Caco-2 (cell line): ENCODE measurements around the gene ZAR1. TPM values are rescaled to one million over a fixed set of nuclear protein-coding genes. Genes with fewer than 3 reads are reported as not detected.

ENCODE experiments used
- BruUV-seq: library from RNA; stranded (reverse); fragments of 400-500 nt; replicated peaks from 2 replicates; lab custom pipeline; 2021; lab: Mats Ljungman, UMichigan
- CTCF ChIA-PET: fragments of 300-600 bp; sonication (Branson Sonifier 250); formaldehyde crosslinking; loops from one replicate; lab custom pipeline; 2022; ENCODE audit warnings: antibody characterized with exemption; lab: Charles Lee
- POLR2A ChIA-PET: fragments of 300-600 bp; sonication (Branson Sonifier 250); formaldehyde crosslinking; loops from one replicate; lab custom pipeline; 2022; ENCODE audit warnings: antibody characterized with exemption; lab: Charles Lee
- DNase-seq, 2 experiments: peaks; one replicate each; pipeline versions ENCODE4 v3.0.0 to v3.0.0-alpha.2; 2020 to 2022
- H3K27me3 ChIP-seq: replicated peaks from 2 replicates; pipeline ENCODE4 v1.6.0; 2011; ENCODE audit warnings: low read length; ENCODE audit not compliant: control insufficient read depth, insufficient read depth
- H3K36me3 ChIP-seq: 2 replicates; pipeline ENCODE4 v1.5.1; 2011; ENCODE audit warnings: low read length; ENCODE audit not compliant: control insufficient read depth, insufficient read depth
- H3K4me1 ChIP-seq: fragments of 250-450 bp; sonication (Bioruptor Pico); 2 replicates; pipeline ENCODE4 v1.5.1; 2020; ENCODE audit warnings: mild to moderate bottlenecking
- H3K4me3 ChIP-seq: 2 replicates; pipeline ENCODE4 v1.5.1; 2011; ENCODE audit warnings: low read depth, mild to moderate bottlenecking, control low read depth, low read length
- H3K9me3 ChIP-seq: fragments of 250-450 bp; sonication (Bioruptor Pico); 2 replicates; pipeline ENCODE4 v1.5.1; 2020; ENCODE audit warnings: mild to moderate bottlenecking, moderate library complexity
- H3K27ac Mint-ChIP-seq: one replicate; pipeline ENCODE4 v1.8.0; 2022; ENCODE audit warnings: mixed read lengths; ENCODE audit not compliant: unreplicated experiment
- H3K27me3 Mint-ChIP-seq: one replicate; pipeline ENCODE4 v1.8.0; 2022; ENCODE audit warnings: mixed read lengths; ENCODE audit not compliant: insufficient read depth, unreplicated experiment
- H3K36me3 Mint-ChIP-seq: one replicate; pipeline ENCODE4 v1.8.0; 2022; ENCODE audit warnings: mild to moderate bottlenecking, mixed read lengths; ENCODE audit not compliant: insufficient read depth, unreplicated experiment
- H3K4me1 Mint-ChIP-seq: one replicate; pipeline ENCODE4 v1.8.0; 2022; ENCODE audit warnings: low read depth, mixed read lengths; ENCODE audit not compliant: unreplicated experiment
- H3K4me3 Mint-ChIP-seq: one replicate; pipeline ENCODE4 v1.8.0; 2022; ENCODE audit warnings: mild to moderate bottlenecking, moderate library complexity, mixed read lengths; ENCODE audit not compliant: unreplicated experiment
- H3K9me3 Mint-ChIP-seq: one replicate; pipeline ENCODE4 v1.8.0; 2022; ENCODE audit warnings: mixed read lengths; ENCODE audit not compliant: unreplicated experiment
- intact Hi-C: fragments of 100-400 bp; cut with micrococcal nuclease; formaldehyde crosslinking; loops from one replicate; pipeline ENCODE4 v1.10.0; 2022; ENCODE audit not compliant: unreplicated experiment
- total RNA-seq: library from RNA; stranded (reverse); gene quantifications from 2 replicates; pipeline ENCODE4 v1.2.3, GENCODE V29; 2022
- TF ChIP-seq, protein P1 (sequence below), 2 experiments: fragments of 200-600 bp in 1 of 2; IDR thresholded peaks; 1 replicate in 1 of 2; 2 replicates in 1 of 2; pipeline versions ENCODE4 v1.5.1 to v1.8.0; 2011 to 2022; ENCODE audit warnings: antibody characterized with exemption in 1 of 2, control low read depth in 1 of 2, inconsistent platforms in 1 of 2, low read depth in 1 of 2, low read length in 1 of 2, mild to moderate bottlenecking in 1 of 2, moderate library complexity in 1 of 2; ENCODE audit not compliant: insufficient read depth in 1 of 2, severe bottlenecking in 1 of 2, unreplicated experiment in 1 of 2

Gene ZAR1
- total RNA-seq, 1 experiment from 2014 or later, result not detected

- no peak overlapping the region for H3K27ac Mint-ChIP-seq
- H3K27me3 Mint-ChIP-seq, result no peaks in the 10 kb centered on the region
- Histone ChIP-seq H3K27me3 (no peaks in the 10 kb centered on the region), H3K9me3 (no peaks in the 10 kb centered on the region), H3K4me1 (no peaks in the 10 kb centered on the region), H3K4me3 (no peak overlapping the region; the same call in 1 of the 2 replicates), H3K36me3 (no peaks in the 10 kb centered on the region)
- no TSS peak for BruUV-seq
- TF ChIP-seq, protein P1, sequence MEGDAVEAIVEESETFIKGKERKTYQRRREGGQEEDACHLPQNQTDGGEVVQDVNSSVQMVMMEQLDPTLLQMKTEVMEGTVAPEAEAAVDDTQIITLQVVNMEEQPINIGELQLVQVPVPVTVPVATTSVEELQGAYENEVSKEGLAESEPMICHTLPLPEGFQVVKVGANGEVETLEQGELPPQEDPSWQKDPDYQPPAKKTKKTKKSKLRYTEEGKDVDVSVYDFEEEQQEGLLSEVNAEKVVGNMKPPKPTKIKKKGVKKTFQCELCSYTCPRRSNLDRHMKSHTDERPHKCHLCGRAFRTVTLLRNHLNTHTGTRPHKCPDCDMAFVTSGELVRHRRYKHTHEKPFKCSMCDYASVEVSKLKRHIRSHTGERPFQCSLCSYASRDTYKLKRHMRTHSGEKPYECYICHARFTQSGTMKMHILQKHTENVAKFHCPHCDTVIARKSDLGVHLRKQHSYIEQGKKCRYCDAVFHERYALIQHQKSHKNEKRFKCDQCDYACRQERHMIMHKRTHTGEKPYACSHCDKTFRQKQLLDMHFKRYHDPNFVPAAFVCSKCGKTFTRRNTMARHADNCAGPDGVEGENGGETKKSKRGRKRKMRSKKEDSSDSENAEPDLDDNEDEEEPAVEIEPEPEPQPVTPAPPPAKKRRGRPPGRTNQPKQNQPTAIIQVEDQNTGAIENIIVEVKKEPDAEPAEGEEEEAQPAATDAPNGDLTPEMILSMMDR (IDR thresholded peaks at IDR 0.05; ENCODE audit: insufficient read depth in 1 of 2, low read depth in 1 of 2, low read length in 1 of 2, severe bottlenecking in 1 of 2, unreplicated experiment in 1 of 2), result no peak
- H3K4me3 Mint-ChIP-seq, result peak overlapping the region; percentile 70
- H3K4me1 Mint-ChIP-seq, result no peaks in the 10 kb centered on the region
- H3K9me3 Mint-ChIP-seq, result no peaks in the 10 kb centered on the region
- DNase-seq, result no peak
- POLR2A ChIA-PET, result no interaction called here
- CTCF ChIA-PET, result no interaction called here
- intact Hi-C loops, result loop anchor here (10.0 kb wide), 1 partner anchor 169 kb away; no protein-coding TSS in a partner anchor
- H3K36me3 Mint-ChIP-seq, result no peaks in the 10 kb centered on the region
Measured at GRCh38 chr4:48483777-48484493, 6.1 kb upstream of the ZAR1 start.

DNA sequence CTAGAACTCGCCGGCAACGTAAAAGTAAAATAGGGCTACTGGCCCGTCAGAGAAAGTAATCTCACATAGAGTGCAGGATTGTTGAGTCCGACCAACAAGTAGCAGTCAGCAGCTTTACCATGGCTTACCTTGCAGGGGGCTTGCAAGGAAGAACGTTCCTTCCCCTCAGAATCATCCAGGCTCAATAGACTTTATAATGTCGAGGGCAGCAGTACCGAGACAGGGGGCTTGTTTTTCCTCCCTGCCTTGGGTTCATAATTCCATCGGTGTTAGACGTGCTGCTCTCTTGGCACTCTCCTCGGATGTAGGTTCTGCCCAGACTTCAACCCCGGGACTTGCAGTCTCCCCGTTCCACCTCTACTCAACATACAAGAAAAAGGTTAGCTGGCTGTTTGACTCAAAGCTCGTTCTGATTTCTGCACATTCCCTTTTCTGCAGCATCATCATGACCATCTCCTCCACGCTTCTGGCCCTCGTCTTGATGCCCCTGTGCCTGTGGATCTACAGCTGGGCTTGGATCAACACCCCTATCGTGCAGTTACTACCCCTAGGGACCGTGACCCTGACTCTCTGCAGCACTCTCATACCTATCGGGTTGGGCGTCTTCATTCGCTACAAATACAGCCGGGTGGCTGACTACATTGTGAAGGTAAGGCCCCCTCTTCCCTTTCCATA lies 5.4 kb upstream of the ZAR1 start:
- Histone ChIP-seq H3K9me3 (no peaks in the 10 kb centered on the region), H3K27me3 (no peaks in the 10 kb centered on the region), H3K4me3 (no peak overlapping the region), H3K36me3 (no peaks in the 10 kb centered on the region), H3K4me1 (no peaks in the 10 kb centered on the region)
- ChIA-PET CTCF (no interaction called here), POLR2A (no interaction called here)
- H3K4me3 Mint-ChIP-seq, result peak overlapping the region; percentile 70
- DNase-seq, result no peak
- H3K27me3 Mint-ChIP-seq, result no peaks in the 10 kb centered on the region
- H3K9me3 Mint-ChIP-seq, result no peaks in the 10 kb centered on the region
- no peak overlapping the region for H3K27ac Mint-ChIP-seq
- H3K36me3 Mint-ChIP-seq, result no peaks in the 10 kb centered on the region
- intact Hi-C loops, result loop anchor here (10.0 kb wide), 1 partner anchor 170 kb away; no protein-coding TSS in a partner anchor
- H3K4me1 Mint-ChIP-seq, result no peaks in the 10 kb centered on the region
- TF ChIP-seq, protein P1 (IDR thresholded peaks at IDR 0.05; ENCODE audit: insufficient read depth in 1 of 2, low read depth in 1 of 2, low read length in 1 of 2, severe bottlenecking in 1 of 2, unreplicated experiment in 1 of 2), result no peak
- BruUV-seq, result no TSS peak

DNA sequence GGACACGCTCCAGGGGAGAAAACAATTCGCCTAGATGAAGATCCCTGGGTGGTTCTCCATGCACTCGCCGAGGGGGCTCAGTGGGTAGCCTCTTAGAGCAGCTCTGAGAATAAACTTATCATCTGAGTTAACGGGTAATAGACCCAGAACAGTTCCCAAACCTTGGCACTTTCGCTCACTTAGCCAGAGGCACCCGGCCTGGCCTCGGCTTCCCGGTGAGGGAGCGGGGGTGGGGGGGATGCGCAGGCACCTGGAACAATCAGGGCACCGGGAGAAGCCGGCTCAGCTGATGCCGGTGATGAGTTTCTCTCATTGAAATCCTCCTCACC lies 405 bp upstream of the ZAR1 start:
- H3K9me3 Mint-ChIP-seq, result no peaks in the 10 kb centered on the region
- H3K36me3 ChIP-seq, result no peaks in the 10 kb centered on the region
- DNase-seq, result no peak
- H3K27ac Mint-ChIP-seq, result no peak overlapping the region
- H3K27me3 Mint-ChIP-seq, result no peaks in the 10 kb centered on the region
- CTCF ChIA-PET, result no interaction called here
- no TSS peak for BruUV-seq
- TF ChIP-seq, protein P1 (IDR thresholded peaks at IDR 0.05; ENCODE audit: insufficient read depth in 1 of 2, low read depth in 1 of 2, low read length in 1 of 2, severe bottlenecking in 1 of 2, unreplicated experiment in 1 of 2), result no peak
- no peaks in the 10 kb centered on the region for H3K4me1 Mint-ChIP-seq
- H3K4me1 ChIP-seq, result no peaks in the 10 kb centered on the region
- intact Hi-C loops, result loop anchor here (10.0 kb wide), 1 partner anchor 175 kb away; no protein-coding TSS in a partner anchor
- H3K4me3 ChIP-seq, result peak overlapping the region; percentile 37
- no peaks in the 10 kb centered on the region for H3K9me3 ChIP-seq
- H3K4me3 Mint-ChIP-seq, result peak overlapping the region; percentile 72
- H3K27me3 ChIP-seq, result no peaks in the 10 kb centered on the region
- H3K36me3 Mint-ChIP-seq, result no peaks in the 10 kb centered on the region
- POLR2A ChIA-PET, result no interaction called here
